ENCODE measurements around the gene WRAP73.

WRAP73 gene

GRCh38 chr1:3679098-3679555, 29.2 kb upstream of the WRAP73 start:
- Mint-ChIP-seq H3K9me3 (peaks cover 4% of the 10 kb centered on the region), H3K4me1 (peaks cover 19% of the 10 kb centered on the region), H3K27me3 (peaks cover 11% of the 10 kb centered on the region), H3K27ac (ENCODE audit: low read depth) (no peak overlapping the region), H3K4me3 (no peak overlapping the region), H3K36me3 (ENCODE audit: insufficient read depth) (peaks cover 3% of the 10 kb centered on the region)
- DNase-seq (ENCODE audit: low spot score in 2 of 2): no peak
- ATAC-seq (replicated peaks; ENCODE audit: extremely low read depth, poor library complexity, severe bottlenecking): no peak

GRCh38 chr1:3678361-3679097, 28.6 kb upstream of the WRAP73 start:
- Mint-ChIP-seq H3K27me3 (peaks cover 11% of the 10 kb centered on the region), H3K4me1 (peaks cover 22% of the 10 kb centered on the region), H3K4me3 (no peak overlapping the region), H3K36me3 (ENCODE audit: insufficient read depth) (peaks cover 3% of the 10 kb centered on the region), H3K9me3 (peaks cover 4% of the 10 kb centered on the region), H3K27ac (ENCODE audit: low read depth) (no peak overlapping the region)
- DNase-seq (ENCODE audit: low spot score in 2 of 2) (no peak), ATAC-seq (replicated peaks; ENCODE audit: extremely low read depth, poor library complexity, severe bottlenecking) (no peak)

GRCh38 chr1:3677484-3677883, 27.6 kb upstream of the WRAP73 start:
- Mint-ChIP-seq H3K4me1 (peaks cover 33% of the 10 kb centered on the region), H3K36me3 (ENCODE audit: insufficient read depth) (peaks cover 5% of the 10 kb centered on the region), H3K27me3 (peaks cover 11% of the 10 kb centered on the region), H3K4me3 (no peak overlapping the region), H3K9me3 (peaks cover 4% of the 10 kb centered on the region), H3K27ac (ENCODE audit: low read depth) (peak overlapping the region; percentile 83)
- no peak for DNase-seq (ENCODE audit: low spot score in 2 of 2)
- no peak for ATAC-seq (replicated peaks; ENCODE audit: extremely low read depth, poor library complexity, severe bottlenecking)

- Mint-ChIP-seq H3K27me3 (peaks cover 15% of the 10 kb centered on the region), H3K4me3 (no peak overlapping the region), H3K9me3 (peaks cover 4% of the 10 kb centered on the region), H3K4me1 (peaks cover 35% of the 10 kb centered on the region), H3K27ac (ENCODE audit: low read depth) (peak overlapping the region; percentile 83), H3K36me3 (ENCODE audit: insufficient read depth) (peaks cover 5% of the 10 kb centered on the region)
- peak; percentile 32 for ATAC-seq (replicated peaks; ENCODE audit: extremely low read depth, poor library complexity, severe bottlenecking)
- DNase-seq (ENCODE audit: low spot score in 2 of 2): no peak
Measured at GRCh38 chr1:3676581-3677470, 26.9 kb upstream of the WRAP73 start.

- H3K36me3 Mint-ChIP-seq (ENCODE audit: insufficient read depth): peaks cover 5% of the 10 kb centered on the region
- ATAC-seq (replicated peaks; ENCODE audit: extremely low read depth, poor library complexity, severe bottlenecking): no peak
- H3K4me3 Mint-ChIP-seq: no peak overlapping the region
- peaks cover 28% of the 10 kb centered on the region for H3K27me3 Mint-ChIP-seq
- peaks cover 4% of the 10 kb centered on the region for H3K9me3 Mint-ChIP-seq
- peaks cover 35% of the 10 kb centered on the region for H3K4me1 Mint-ChIP-seq
- DNase-seq (ENCODE audit: low spot score in 2 of 2): no peak
- H3K27ac Mint-ChIP-seq (ENCODE audit: low read depth): no peak overlapping the region
Measured at GRCh38 chr1:3675436-3675835, 25.5 kb upstream of the WRAP73 start.

GRCh38 chr1:3674100-3675094, 24.5 kb upstream of the WRAP73 start:
- Mint-ChIP-seq H3K36me3 (ENCODE audit: insufficient read depth) (peaks cover 7% of the 10 kb centered on the region), H3K27me3 (peaks cover 28% of the 10 kb centered on the region), H3K4me1 (peaks cover 28% of the 10 kb centered on the region), H3K9me3 (no peaks in the 10 kb centered on the region), H3K27ac (ENCODE audit: low read depth) (no peak overlapping the region), H3K4me3 (no peak overlapping the region)
- ATAC-seq (replicated peaks; ENCODE audit: extremely low read depth, poor library complexity, severe bottlenecking): no peak
- no peak for DNase-seq (ENCODE audit: low spot score in 2 of 2)

- DNase-seq (ENCODE audit: low spot score in 2 of 2) (no peak), ATAC-seq (replicated peaks; ENCODE audit: extremely low read depth, poor library complexity, severe bottlenecking) (no peak)
- Mint-ChIP-seq H3K27ac (ENCODE audit: low read depth) (peak overlapping the region; percentile 90), H3K9me3 (no peaks in the 10 kb centered on the region), H3K4me3 (peak overlapping the region; percentile 72), H3K27me3 (peaks cover 31% of the 10 kb centered on the region), H3K4me1 (peaks cover 24% of the 10 kb centered on the region), H3K36me3 (ENCODE audit: insufficient read depth) (peaks cover 7% of the 10 kb centered on the region)
Measured at GRCh38 chr1:3673381-3674099, 23.6 kb upstream of the WRAP73 start.

GRCh38 chr1:3672971-3673361, 23.1 kb upstream of the WRAP73 start:
- Mint-ChIP-seq H3K27me3 (peaks cover 37% of the 10 kb centered on the region), H3K36me3 (ENCODE audit: insufficient read depth) (peaks cover 5% of the 10 kb centered on the region), H3K4me3 (peak overlapping the region; percentile 72), H3K9me3 (no peaks in the 10 kb centered on the region), H3K27ac (ENCODE audit: low read depth) (peak overlapping the region; percentile 90), H3K4me1 (peaks cover 21% of the 10 kb centered on the region)
- no peak for DNase-seq (ENCODE audit: low spot score in 2 of 2)
- ATAC-seq (replicated peaks; ENCODE audit: extremely low read depth, poor library complexity, severe bottlenecking): no peak

GRCh38 chr1:3672231-3672970, 22.5 kb upstream of the WRAP73 start:
- ATAC-seq (replicated peaks; ENCODE audit: extremely low read depth, poor library complexity, severe bottlenecking) (no peak), DNase-seq (ENCODE audit: low spot score in 2 of 2) (no peak)
- peak overlapping the region; percentile 72 for H3K4me3 Mint-ChIP-seq
- H3K9me3 Mint-ChIP-seq: no peaks in the 10 kb centered on the region
- H3K36me3 Mint-ChIP-seq (ENCODE audit: insufficient read depth): peaks cover 5% of the 10 kb centered on the region
- peaks cover 16% of the 10 kb centered on the region for H3K4me1 Mint-ChIP-seq
- H3K27me3 Mint-ChIP-seq: peaks cover 39% of the 10 kb centered on the region
- no peak overlapping the region for H3K27ac Mint-ChIP-seq (ENCODE audit: low read depth)

- H3K4me1 Mint-ChIP-seq: peaks cover 16% of the 10 kb centered on the region
- peaks cover 46% of the 10 kb centered on the region for H3K27me3 Mint-ChIP-seq
- H3K36me3 Mint-ChIP-seq (ENCODE audit: insufficient read depth): peaks cover 5% of the 10 kb centered on the region
- no peak for DNase-seq (ENCODE audit: low spot score in 2 of 2)
- H3K4me3 Mint-ChIP-seq: peak overlapping the region; percentile 23
- no peaks in the 10 kb centered on the region for H3K9me3 Mint-ChIP-seq
- H3K27ac Mint-ChIP-seq (ENCODE audit: low read depth): no peak overlapping the region
- no peak for ATAC-seq (replicated peaks; ENCODE audit: extremely low read depth, poor library complexity, severe bottlenecking)
Measured at GRCh38 chr1:3671371-3672180, 21.7 kb upstream of the WRAP73 start.
